Prostate gland (tissue), 2 donors: ENCODE measurements around the gene SLC46A1. TPM values are rescaled to one million over a fixed set of nuclear protein-coding genes. Genes with fewer than 3 reads are reported as not detected.

Source experiments
- DNase-seq: peaks from one replicate; pipeline ENCODE4 v3.0.0-alpha.2; 2019; ENCODE audit warnings: low spot score
- H3K27ac ChIP-seq, 2 donors: fragments of 200-600 bp; sonication (generic); 2 replicates each; pipeline ENCODE4 v1.5.1; 2017 to 2019
- H3K27me3 ChIP-seq: fragments of 200-600 bp; sonication (generic); replicated peaks from 2 replicates; pipeline ENCODE4 v1.5.1; 2019; ENCODE audit not compliant: insufficient read depth
- H3K36me3 ChIP-seq, 2 donors: fragments of 200-600 bp; sonication (generic); 1 replicate in 1 of 2; 2 replicates in 1 of 2; pipeline versions ENCODE4 v1.5.1 to v1.8.1; 2017 to 2019
- H3K4me1 ChIP-seq: fragments of 200-600 bp; sonication (generic); replicated peaks from 2 replicates; pipeline ENCODE4 v1.5.1; 2019
- H3K4me3 ChIP-seq, 2 donors: fragments of 200-600 bp; sonication (generic); 2 replicates each; pipeline ENCODE4 v1.5.1; 2017 to 2019
- H3K9me3 ChIP-seq: fragments of 200-600 bp; sonication (generic); 2 replicates; pipeline ENCODE4 v1.5.1; 2017
- POLR2A ChIP-seq: fragments of 450-650 bp; IDR thresholded peaks from one replicate; pipeline ENCODE4 v1.6.1; 2016; ENCODE audit warnings: antibody characterized with exemption, mild to moderate bottlenecking
- POLR2AphosphoS5 ChIP-seq: sonication (generic); formaldehyde crosslinking; IDR thresholded peaks from one replicate; pipeline ENCODE4 v1.6.1; 2017; ENCODE audit warnings: antibody characterized with exemption
- WGBS: methylation state at CpG from one replicate; pipeline ENCODE4 v1.1.5; 2018; 5-methylcytosine and 5-hydroxymethylcytosine counted together
- intact Hi-C: fragments of 100-400 bp; cut with DNase I; formaldehyde crosslinking; loops from one replicate; pipeline ENCODE4 v1.14.2; 2022
- total RNA-seq, 2 donors: library from RNA; depleted of rRNA; stranded (reverse); fragments of >200 nt; gene quantifications; one replicate each; pipeline ENCODE4 v1.1.0, GENCODE V29; 2016
- TF ChIP-seq, protein P1 (sequence below), 4 experiments: fragments of 200-600 bp in 2 of 4; fragments of 450-650 bp in 2 of 4; sonication (generic) in 2 of 4; IDR thresholded peaks; 1 replicate in 3 of 4; 2 replicates in 1 of 4; pipeline ENCODE4 v1.5.1; 2016 to 2019; ENCODE audit warnings: antibody characterized with exemption in 4 of 4, mild to moderate bottlenecking in 2 of 4, moderate library complexity in 2 of 4

Gene SLC46A1
- total RNA-seq, 2 donors from 2014 or later, result 14.9 to 20.1 TPM

DNA sequence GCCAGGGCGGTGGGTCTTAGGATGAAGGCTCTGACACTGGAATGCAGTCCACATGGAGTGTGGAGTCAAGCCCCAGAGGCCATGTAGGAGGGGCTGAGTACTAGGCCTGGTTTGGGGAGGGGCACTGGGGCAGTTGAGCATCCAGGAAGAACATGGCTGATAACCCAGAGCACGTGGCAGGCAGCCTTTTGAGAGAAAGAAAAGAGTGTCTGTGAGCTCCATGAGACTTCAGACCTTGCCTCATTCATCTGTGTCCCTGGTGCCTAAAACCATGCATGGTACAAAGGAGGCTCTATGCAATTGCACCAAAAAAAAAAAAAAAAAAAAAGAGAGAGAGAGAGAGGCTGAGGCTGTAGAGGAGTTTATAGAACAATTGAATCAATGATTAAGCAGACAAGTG is 14.6 kb downstream of the SLC46A1 start:
- Histone ChIP-seq H3K4me1 (no peaks in the 10 kb centered on the region), H3K27ac (no peak overlapping the region), H3K36me3 (peaks cover 0 to 12% of the 10 kb centered on the region in 2 donors), H3K27me3 (no peaks in the 10 kb centered on the region), H3K9me3 (no peaks in the 10 kb centered on the region), H3K4me3 (no peak overlapping the region)
- intact Hi-C loops, result no loop called here
- WGBS, result 43% methylated on average over 2 of the region's 2 CpGs
- DNase-seq, result no peak
- no peak for TF ChIP-seq POLR2A
- TF ChIP-seq, protein P1, sequence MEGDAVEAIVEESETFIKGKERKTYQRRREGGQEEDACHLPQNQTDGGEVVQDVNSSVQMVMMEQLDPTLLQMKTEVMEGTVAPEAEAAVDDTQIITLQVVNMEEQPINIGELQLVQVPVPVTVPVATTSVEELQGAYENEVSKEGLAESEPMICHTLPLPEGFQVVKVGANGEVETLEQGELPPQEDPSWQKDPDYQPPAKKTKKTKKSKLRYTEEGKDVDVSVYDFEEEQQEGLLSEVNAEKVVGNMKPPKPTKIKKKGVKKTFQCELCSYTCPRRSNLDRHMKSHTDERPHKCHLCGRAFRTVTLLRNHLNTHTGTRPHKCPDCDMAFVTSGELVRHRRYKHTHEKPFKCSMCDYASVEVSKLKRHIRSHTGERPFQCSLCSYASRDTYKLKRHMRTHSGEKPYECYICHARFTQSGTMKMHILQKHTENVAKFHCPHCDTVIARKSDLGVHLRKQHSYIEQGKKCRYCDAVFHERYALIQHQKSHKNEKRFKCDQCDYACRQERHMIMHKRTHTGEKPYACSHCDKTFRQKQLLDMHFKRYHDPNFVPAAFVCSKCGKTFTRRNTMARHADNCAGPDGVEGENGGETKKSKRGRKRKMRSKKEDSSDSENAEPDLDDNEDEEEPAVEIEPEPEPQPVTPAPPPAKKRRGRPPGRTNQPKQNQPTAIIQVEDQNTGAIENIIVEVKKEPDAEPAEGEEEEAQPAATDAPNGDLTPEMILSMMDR (IDR thresholded peaks at IDR 0.05), result no peak

DNA sequence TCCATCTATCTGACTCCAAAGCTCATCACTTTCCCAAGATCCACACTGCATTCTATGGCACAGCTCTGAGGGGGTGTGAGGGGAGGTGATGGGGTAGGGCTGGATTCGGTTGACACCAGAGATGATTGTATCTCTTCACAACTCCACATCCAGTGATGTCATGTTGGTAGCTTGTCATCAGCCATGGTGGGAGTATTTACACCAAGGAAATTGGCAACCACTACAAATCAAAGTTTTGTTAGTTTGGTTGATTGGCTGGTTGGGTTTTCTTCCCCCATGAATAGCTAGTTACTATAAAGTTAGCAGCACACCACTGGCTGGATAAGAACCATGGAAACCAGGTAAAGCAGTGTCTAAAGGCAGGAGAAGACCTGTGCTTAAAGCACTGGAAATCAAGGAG is 15.0 kb downstream of the SLC46A1 start:
- 62% methylated on average over 1 of the region's 1 CpG for WGBS
- DNase-seq, result no peak
- intact Hi-C loops, result no loop called here
- Histone ChIP-seq H3K4me1 (no peaks in the 10 kb centered on the region), H3K4me3 (no peak overlapping the region), H3K27me3 (no peaks in the 10 kb centered on the region), H3K36me3 (peaks cover 0 to 8% of the 10 kb centered on the region in 2 donors), H3K27ac (no peak overlapping the region), H3K9me3 (no peaks in the 10 kb centered on the region)
- TF ChIP-seq POLR2AphosphoS5 (no peak), POLR2A (no peak)
- TF ChIP-seq, protein P1 (IDR thresholded peaks at IDR 0.05), result no peak

DNA sequence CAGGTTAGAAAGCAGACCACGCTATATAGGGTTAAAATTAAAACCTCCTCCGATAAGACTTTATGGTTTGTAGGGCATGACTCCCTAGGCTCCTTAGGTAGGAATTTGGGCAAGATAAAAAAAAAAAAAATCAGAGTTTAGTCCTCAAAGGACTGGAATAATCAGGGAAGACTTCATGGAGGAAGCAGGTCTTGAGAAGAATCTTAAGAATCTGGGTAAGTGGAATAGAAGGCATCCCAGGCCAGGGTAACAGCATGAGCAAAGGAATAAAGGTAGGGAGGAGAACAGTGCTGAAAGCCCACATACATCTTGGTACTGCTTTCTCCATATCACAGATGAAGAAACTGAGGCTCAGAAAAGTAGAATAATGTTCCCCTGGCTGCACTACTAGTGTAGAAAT is 15.4 kb downstream of the SLC46A1 start:
- Histone ChIP-seq H3K9me3 (no peaks in the 10 kb centered on the region), H3K4me3 (no peak overlapping the region), H3K27me3 (no peaks in the 10 kb centered on the region), H3K27ac (no peak overlapping the region), H3K36me3 (peaks cover 0 to 6% of the 10 kb centered on the region in 2 donors), H3K4me1 (no peaks in the 10 kb centered on the region)
- WGBS, result 96% methylated on average over 2 of the region's 2 CpGs
- intact Hi-C loops, result no loop called here
- DNase-seq, result no peak
- no peak for TF ChIP-seq POLR2A
- TF ChIP-seq, protein P1 (IDR thresholded peaks at IDR 0.05), result no peak
- TF ChIP-seq POLR2AphosphoS5, result no peak

DNA sequence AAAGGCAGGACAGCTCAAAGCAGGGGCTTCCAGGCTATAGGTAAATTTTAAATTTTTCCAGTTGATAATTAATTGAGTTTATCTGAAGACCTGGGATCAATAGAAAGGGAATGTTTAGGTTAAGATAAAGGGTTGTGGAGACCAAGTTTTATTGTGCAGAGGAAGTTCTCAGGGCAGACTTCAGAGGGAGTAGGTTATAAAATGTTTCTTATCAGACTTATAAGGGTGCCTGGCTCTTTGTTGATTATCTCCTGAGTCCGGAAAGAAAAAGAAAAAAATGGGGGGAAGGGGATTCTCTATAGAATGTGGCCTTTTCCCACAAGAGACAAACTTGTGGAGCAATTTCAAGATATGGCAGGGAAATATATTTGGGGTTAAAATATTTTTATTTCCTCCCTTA is 15.9 kb downstream of the SLC46A1 start:
- H3K4me1 ChIP-seq, result no peaks in the 10 kb centered on the region
- H3K36me3 ChIP-seq, result peaks cover 0 to 6% of the 10 kb centered on the region in 2 donors
- no peaks in the 10 kb centered on the region for H3K9me3 ChIP-seq
- 73% methylated on average over 1 of the region's 1 CpG for WGBS
- intact Hi-C loops, result no loop called here
- no peak overlapping the region for H3K27ac ChIP-seq
- DNase-seq, result no peak
- H3K27me3 ChIP-seq, result no peaks in the 10 kb centered on the region
- no peak overlapping the region for H3K4me3 ChIP-seq
- TF ChIP-seq POLR2A (no peak), POLR2AphosphoS5 (no peak)
- TF ChIP-seq, protein P1 (IDR thresholded peaks at IDR 0.05), result no peak

DNA sequence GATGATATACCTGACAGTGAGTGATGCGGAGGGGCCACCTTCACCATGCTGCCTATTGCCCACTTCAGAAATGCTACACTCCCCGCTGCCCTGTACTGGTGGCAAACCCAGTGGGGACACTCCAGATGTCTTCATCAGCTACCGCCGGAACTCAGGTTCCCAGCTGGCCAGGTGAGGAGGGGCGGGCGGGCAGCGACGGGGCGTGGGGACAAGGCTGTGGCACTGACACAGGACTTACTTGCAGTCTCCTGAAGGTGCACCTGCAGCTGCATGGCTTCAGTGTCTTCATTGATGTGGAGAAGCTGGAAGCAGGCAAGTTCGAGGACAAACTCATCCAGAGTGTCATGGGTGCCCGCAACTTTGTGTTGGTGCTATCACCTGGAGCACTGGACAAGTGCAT is 17.9 kb downstream of the SLC46A1 start:
- no peak overlapping the region for H3K27ac ChIP-seq
- peaks cover 0 to 6% of the 10 kb centered on the region in 2 donors for H3K36me3 ChIP-seq
- no peak for DNase-seq
- no peaks in the 10 kb centered on the region for H3K9me3 ChIP-seq
- no peaks in the 10 kb centered on the region for H3K27me3 ChIP-seq
- TF ChIP-seq POLR2A (no peak), POLR2AphosphoS5 (no peak)
- TF ChIP-seq, protein P1 (IDR thresholded peaks at IDR 0.05), result no peak
- H3K4me3 ChIP-seq, result no peak overlapping the region
- intact Hi-C loops, result no loop called here
- WGBS, result 94% methylated on average over 11 of the region's 11 CpGs
- peaks cover 2% of the 10 kb centered on the region for H3K4me1 ChIP-seq
